Bronchial epithelial cell (primary cell): ENCODE data around the gene CISD1. TPM values are rescaled to one million over a fixed set of nuclear protein-coding genes. Genes with fewer than 3 reads are reported as not detected.

Source experiments
- DNase-seq: peaks from one replicate; pipeline ENCODE4 v3.0.0-alpha.2; 2010; ENCODE audit warnings: low read depth
- FAIRE-seq: peaks from 2 replicates; lab custom pipeline; 2011; peaks lifted over from hg19 to GRCh38; lab: Jason Lieb, UNC
- H3K27me3 ChIP-seq: 2 replicates; pipeline ENCODE4 v1.5.1; 2011; ENCODE audit warnings: low read length; ENCODE audit not compliant: control insufficient read depth, insufficient read depth
- H3K36me3 ChIP-seq: 2 replicates; pipeline ENCODE4 v1.5.1; 2011; ENCODE audit warnings: low read length; ENCODE audit not compliant: control insufficient read depth, insufficient read depth
- H3K4me3 ChIP-seq: 2 replicates; pipeline ENCODE4 v1.5.1; 2011; ENCODE audit warnings: mild to moderate bottlenecking, low read depth, low read length, control low read depth
- total RNA-seq: library from RNA; depleted of rRNA; stranded (reverse); fragments of >200 nt; gene quantifications from 2 replicates; pipeline ENCODE4 v1.2.1, GENCODE V29; 2014
- TF ChIP-seq, protein P1 (sequence below): IDR thresholded peaks from 2 replicates; pipeline ENCODE4 v1.5.1; 2011; ENCODE audit warnings: mild to moderate bottlenecking, moderate library complexity, low read length, control low read depth, inconsistent platforms; ENCODE audit not compliant: insufficient read depth, severe bottlenecking

CISD1 gene
- total RNA-seq, 1 donor from 2014 or later, result 13.4 TPM

DNA sequence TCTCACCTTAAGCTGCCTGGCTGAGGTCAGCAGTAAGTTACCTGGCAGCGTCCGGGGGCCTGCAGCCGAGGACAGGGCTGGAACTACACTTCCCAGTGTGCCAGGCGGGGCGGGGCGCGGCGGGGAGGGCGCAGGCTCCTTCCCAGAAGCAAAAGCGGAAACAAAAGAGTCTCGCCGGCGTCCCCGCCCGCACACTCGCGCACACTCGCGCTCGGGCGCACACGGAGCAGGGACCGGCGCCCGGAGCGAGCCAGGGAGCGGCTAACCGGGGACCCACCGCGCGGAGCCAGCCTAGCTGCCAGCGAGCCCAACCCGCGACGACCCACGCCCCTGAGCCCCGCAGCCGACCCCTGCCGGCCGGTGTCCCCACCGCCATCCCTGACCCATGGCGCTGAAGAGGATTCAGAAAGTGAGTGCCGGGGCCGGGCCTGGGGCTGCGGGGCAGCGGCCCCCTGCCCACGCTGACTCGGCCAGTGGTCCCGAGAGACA is 65.9 kb downstream of the CISD1 start, which contains the start of gene UBE2D1:
TSS of gene UBE2D1 (plus strand) at position 190 of the 489 bp plus-strand sequence. CDS start at position 386, 196 bp downstream.
- TF ChIP-seq, protein P1, sequence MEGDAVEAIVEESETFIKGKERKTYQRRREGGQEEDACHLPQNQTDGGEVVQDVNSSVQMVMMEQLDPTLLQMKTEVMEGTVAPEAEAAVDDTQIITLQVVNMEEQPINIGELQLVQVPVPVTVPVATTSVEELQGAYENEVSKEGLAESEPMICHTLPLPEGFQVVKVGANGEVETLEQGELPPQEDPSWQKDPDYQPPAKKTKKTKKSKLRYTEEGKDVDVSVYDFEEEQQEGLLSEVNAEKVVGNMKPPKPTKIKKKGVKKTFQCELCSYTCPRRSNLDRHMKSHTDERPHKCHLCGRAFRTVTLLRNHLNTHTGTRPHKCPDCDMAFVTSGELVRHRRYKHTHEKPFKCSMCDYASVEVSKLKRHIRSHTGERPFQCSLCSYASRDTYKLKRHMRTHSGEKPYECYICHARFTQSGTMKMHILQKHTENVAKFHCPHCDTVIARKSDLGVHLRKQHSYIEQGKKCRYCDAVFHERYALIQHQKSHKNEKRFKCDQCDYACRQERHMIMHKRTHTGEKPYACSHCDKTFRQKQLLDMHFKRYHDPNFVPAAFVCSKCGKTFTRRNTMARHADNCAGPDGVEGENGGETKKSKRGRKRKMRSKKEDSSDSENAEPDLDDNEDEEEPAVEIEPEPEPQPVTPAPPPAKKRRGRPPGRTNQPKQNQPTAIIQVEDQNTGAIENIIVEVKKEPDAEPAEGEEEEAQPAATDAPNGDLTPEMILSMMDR, result no peak
- Histone ChIP-seq H3K4me3 (peak within 1 kb of the TSS; percentile 84), H3K27me3 (no peaks in the 10 kb centered on the region), H3K36me3 (no peaks in the 10 kb centered on the region)
- DNase-seq (peak; percentile 56), FAIRE-seq (no peak)

- no peaks in the 10 kb centered on the region for H3K27me3 ChIP-seq
- DNase-seq, result peak; percentile 87
- peak overlapping the region; percentile 84 for H3K4me3 ChIP-seq
- H3K36me3 ChIP-seq, result no peaks in the 10 kb centered on the region
- TF ChIP-seq, protein P1, result no peak
- no peak for FAIRE-seq
These were observed 66.5 kb downstream of the CISD1 start for GRCh38 chr10:58335306-58336005.

- H3K4me3 ChIP-seq, result no peak overlapping the region
- FAIRE-seq, result no peak
- TF ChIP-seq, protein P1, result no peak
- H3K36me3 ChIP-seq, result no peaks in the 10 kb centered on the region
- no peak for DNase-seq
- H3K27me3 ChIP-seq, result no peaks in the 10 kb centered on the region
These were observed 67.3 kb downstream of the CISD1 start for GRCh38 chr10:58336242-58336641.

Other genes starting within 250 kb of the CISD1 start
- gene IPMK, start 1.3 kb upstream of the CISD1 start, total RNA-seq, result 6.3 and 8.3 TPM in 2 replicates
- 6.7 and 7.6 TPM in 2 replicates for gene UBE2D1, start 65.8 kb downstream of the CISD1 start, total RNA-seq
- gene TFAM, start 116.2 kb downstream of the CISD1 start, total RNA-seq, result 31.9 and 36.1 TPM in 2 replicates
- gene BICC1, start 243.7 kb downstream of the CISD1 start, total RNA-seq, result 0.13 and 1.1 TPM in 2 replicates